H1 (cell line): ENCODE results near the gene CTPS2. TPM values are rescaled to one million over a fixed set of nuclear protein-coding genes. Genes with fewer than 3 reads are reported as not detected.

Experiments
- CHD1 ChIP-seq: IDR thresholded peaks from 2 replicates; pipeline ENCODE4 v1.6.1; 2012; ENCODE audit warnings: low read depth, low read length, improper control_type of control experiment
- POLR2A ChIP-seq, 2 experiments: IDR thresholded peaks; 1 replicate in 1 of 2; 2 replicates in 1 of 2; pipeline ENCODE4 v1.6.1; 2011; ENCODE audit warnings: low read depth in 2 of 2, low read length in 2 of 2, mild to moderate bottlenecking in 2 of 2; ENCODE audit errors: control extremely low read depth in 1 of 2
- POU5F1 ChIP-seq: IDR thresholded peaks from 2 replicates; pipeline ENCODE4 v1.6.1; 2011; ENCODE audit warnings: low read depth, mild to moderate bottlenecking, low read length, moderate library complexity
- RBBP5 ChIP-seq: IDR thresholded peaks from 2 replicates; pipeline ENCODE4 v1.7.1; 2012; ENCODE audit warnings: low read depth, mild to moderate bottlenecking, inconsistent platforms, low read length, moderate library complexity, borderline replicate concordance
- SAP30 ChIP-seq: fragments of 300-600 bp; sonication (generic); IDR thresholded peaks from 2 replicates; pipeline ENCODE4 v1.7.1; 2012; ENCODE audit warnings: low read length, moderate library complexity, mild to moderate bottlenecking, inconsistent platforms; ENCODE audit not compliant: insufficient read depth, insufficient replicate concordance
- polyA plus RNA-seq, 7 experiments: library from polyadenylated mRNA; depleted of rRNA in 3 of 7; stranded (reverse) in 5 of 7; unstranded in 2 of 7; fragments of >200 nt in 5 of 7; fragments of 200-250 nt in 2 of 7; gene quantifications; 1 replicate in 5 of 7; 2 replicates in 1 of 7; 4 replicates in 1 of 7; pipeline versions ENCODE4 v1.2.1 to v1.2.3, GENCODE V29; 2011 to 2013; ENCODE audit warnings: missing spikeins in 2 of 7, mixed read lengths in 2 of 7
- total RNA-seq: library from RNA; stranded (reverse); fragmentation: NEBNext Ultra II Directional; extraction: Animal tissue kit (Norgen Biotek cat#: 25700); gene quantifications from 2 replicates; pipeline ENCODE4 v1.2.1, GENCODE V29; 2021

Gene CTPS2
- total and polyA plus RNA-seq, 2 of the 8 experiments (the other 6 are each of a cell fraction or from before 2014, with no cell fraction given), result 17.1 to 34.0 TPM

DNA sequence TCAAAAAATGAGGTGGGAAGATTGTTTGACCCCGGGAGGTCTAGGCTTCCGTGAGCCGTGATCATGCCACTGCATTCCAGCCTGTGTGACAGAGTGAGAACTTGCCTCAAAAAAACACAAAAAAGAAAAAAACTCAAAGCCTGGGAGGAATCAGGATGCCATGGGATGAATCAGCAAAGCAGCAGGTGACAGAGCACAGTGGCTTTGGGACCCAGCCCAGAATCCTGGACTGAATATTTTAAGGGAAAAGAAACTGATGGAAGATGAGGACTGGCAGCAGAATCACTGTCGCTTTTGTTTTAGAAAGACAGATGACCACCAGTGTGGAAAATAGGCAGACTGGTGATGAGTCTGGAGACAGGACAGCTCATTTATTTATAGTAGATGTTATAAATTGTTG is 45.9 kb downstream of the CTPS2 start (continued):
- TF ChIP-seq RBBP5, result no peak
- TF ChIP-seq POLR2A (IDR thresholded peaks at IDR 0.05; ENCODE audit: control extremely low read depth in 1 of 2, low read depth in 2 of 2, low read length in 2 of 2), result no peak
- no peak for TF ChIP-seq POU5F1
- TF ChIP-seq SAP30, result no peak
- TF ChIP-seq CHD1, result no peak
- TF ChIP-seq, all 59 proteins: peak for 0
